ENCODE results near the gene SLC29A4. TPM values are rescaled to one million over a fixed set of nuclear protein-coding genes. Genes with fewer than 3 reads are reported as not detected.
A peak's percentile ranks its signal among the peaks of the same experiment; 100 is the strongest.
"Not testable (repeated sequence)": the region's sequence is repeated elsewhere in the genome, so short reads cannot be mapped to it uniquely, and the experiment has no call there.

SLC29A4 gene
- total RNA-seq, 8 experiments from 2014 or later: 0.81 to 24.9 (median 13.1) TPM

- 60 to 67% methylated on average over 1 to 3 of the region's 10 CpGs; no CpG with 5 or more reads in 8 of the 10 experiments for WGBS, 10 experiments
- Histone ChIP-seq H3K27ac (peak overlapping the region; percentile 59 to 83), H3K4me1 (replicated peaks in 1 of 2) (peaks cover 25 to 33% of the 10 kb centered on the region in 2 donors)
- peak in 5 of 8 experiments; percentile 4 to 18 (median 14) for ATAC-seq (replicated peaks in 6 of 8)
- in situ Hi-C loops (cut with MboI; ENCODE audit: low pct_unique_long_range_greater_than_20kb in 2 of 9, low sequenced_read_pairs in 9 of 9, unreplicated experiment in 9 of 9); H3K4me3 ChIP-seq: not testable (repeated sequence)
These were observed 19.7 kb upstream of the SLC29A4 start for GRCh38 chr7:5263066-5263465.

GRCh38 chr7:5265320-5266190 is 17.2 kb upstream of the SLC29A4 start:
- Histone ChIP-seq H3K4me1 (replicated peaks in 1 of 2) (peaks cover 25 to 33% of the 10 kb centered on the region in 2 donors), H3K4me3 (no peak overlapping the region)
- peak in 7 of 8 experiments; percentile 27 to 70 (median 66) for ATAC-seq (replicated peaks in 6 of 8)

GRCh38 chr7:5266191-5267028 is 16.3 kb upstream of the SLC29A4 start:
- Histone ChIP-seq H3K4me3 (no peak overlapping the region), H3K27ac (peak overlapping the region; percentile 88 to 97), H3K4me1 (replicated peaks in 1 of 2) (peaks cover 25 to 33% of the 10 kb centered on the region in 2 donors)
- in situ Hi-C loops (cut with MboI; ENCODE audit: low pct_unique_long_range_greater_than_20kb in 2 of 9, low sequenced_read_pairs in 9 of 9, unreplicated experiment in 9 of 9): no loop called here
- ATAC-seq (replicated peaks in 6 of 8): peak in 5 of 8 experiments; percentile 90 to 94 (median 92)
- WGBS, 10 experiments: 12 to 100% (median 60%) methylated on average over 1 to 6 of the region's 20 CpGs; no CpG with 5 or more reads in 2 of the 10 experiments

More at GRCh38 chr7:5265320-5266190, 17.2 kb upstream of the SLC29A4 start:
- in situ Hi-C loops (cut with MboI; ENCODE audit: low pct_unique_long_range_greater_than_20kb in 2 of 9, low sequenced_read_pairs in 9 of 9, unreplicated experiment in 9 of 9): no loop called here
- WGBS, 10 experiments: 40 to 80% (median 68%) methylated on average over 1 to 6 of the region's 19 CpGs; no CpG with 5 or more reads in 6 of the 10 experiments
- H3K27ac ChIP-seq: peak overlapping the region; percentile 88 to 97

- ATAC-seq (replicated peaks in 6 of 8); H3K4me3 ChIP-seq; in situ Hi-C loops (cut with MboI; ENCODE audit: low pct_unique_long_range_greater_than_20kb in 2 of 9, low sequenced_read_pairs in 9 of 9, unreplicated experiment in 9 of 9); H3K27ac ChIP-seq: not testable (repeated sequence)
- 60 to 100% (median 100%) methylated on average over 1 to 7 of the region's 8 CpGs; no CpG with 5 or more reads in 5 of the 10 experiments for WGBS, 10 experiments
- H3K4me1 ChIP-seq (replicated peaks in 1 of 2): peaks cover 20 to 28% of the 10 kb centered on the region in 2 donors
These were observed 14.9 kb upstream of the SLC29A4 start for GRCh38 chr7:5267829-5268228.

- H3K4me3 ChIP-seq; H3K27ac ChIP-seq; in situ Hi-C loops (cut with MboI; ENCODE audit: low pct_unique_long_range_greater_than_20kb in 2 of 9, low sequenced_read_pairs in 9 of 9, unreplicated experiment in 9 of 9): not testable (repeated sequence)
- H3K4me1 ChIP-seq (replicated peaks in 1 of 2): peaks cover 13 to 17% of the 10 kb centered on the region in 2 donors
- 60 to 92% (median 79%) methylated on average over 1 to 6 of the region's 12 CpGs; no CpG with 5 or more reads in 6 of the 10 experiments for WGBS, 10 experiments
- ATAC-seq (replicated peaks in 6 of 8): peak in 2 of 8 experiments; percentile 14 to 47
These were observed 12.6 kb upstream of the SLC29A4 start for GRCh38 chr7:5269992-5270657.

- 100% methylated on average over 1 of the region's 6 CpGs; no CpG with 5 or more reads in 8 of the 10 experiments for WGBS, 10 experiments
These were observed 12.0 kb upstream of the SLC29A4 start for GRCh38 chr7:5270788-5271187.

GRCh38 chr7:5273831-5274405 is 8.8 kb upstream of the SLC29A4 start:
- H3K27ac ChIP-seq, H3K4me3 ChIP-seq: not testable (repeated sequence)
- WGBS, 10 experiments: 4 to 100% (median 83%) methylated on average over 2 to 8 of the region's 18 CpGs; no CpG with 5 or more reads in 5 of the 10 experiments

More at GRCh38 chr7:5270788-5271187, 12.0 kb upstream of the SLC29A4 start:
- Histone ChIP-seq H3K4me1 (replicated peaks in 1 of 2) (peaks cover 8 to 11% of the 10 kb centered on the region in 2 donors), H3K27ac (no peak overlapping the region), H3K4me3 (no peak overlapping the region)
- in situ Hi-C loops (cut with MboI; ENCODE audit: low pct_unique_long_range_greater_than_20kb in 2 of 9, low sequenced_read_pairs in 9 of 9, unreplicated experiment in 9 of 9): no loop called here
- no peak for ATAC-seq (replicated peaks in 6 of 8)

GRCh38 chr7:5274441-5274840 is 8.3 kb upstream of the SLC29A4 start:
- Histone ChIP-seq H3K4me3 (no peak overlapping the region), H3K27ac (no peak overlapping the region), H3K4me1 (replicated peaks in 1 of 2) (no peaks in the 10 kb centered on the region)
- WGBS, 10 experiments: 80 to 93% (median 88%) methylated on average over 2 to 3 of the region's 7 CpGs; no CpG with 5 or more reads in 7 of the 10 experiments
- ATAC-seq (replicated peaks in 6 of 8): no peak
- in situ Hi-C loops (cut with MboI; ENCODE audit: low pct_unique_long_range_greater_than_20kb in 2 of 9, low sequenced_read_pairs in 9 of 9, unreplicated experiment in 9 of 9): no loop called here

More at GRCh38 chr7:5273831-5274405, 8.8 kb upstream of the SLC29A4 start:
- in situ Hi-C loops (cut with MboI; ENCODE audit: low pct_unique_long_range_greater_than_20kb in 2 of 9, low sequenced_read_pairs in 9 of 9, unreplicated experiment in 9 of 9); H3K4me1 ChIP-seq (replicated peaks in 1 of 2): not testable (repeated sequence)
- peak in 1 of 8 experiments; percentile 51 for ATAC-seq (replicated peaks in 6 of 8)

- H3K4me1 ChIP-seq (replicated peaks in 1 of 2); in situ Hi-C loops (cut with MboI; ENCODE audit: low pct_unique_long_range_greater_than_20kb in 2 of 9, low sequenced_read_pairs in 9 of 9, unreplicated experiment in 9 of 9); H3K27ac ChIP-seq; H3K4me3 ChIP-seq: not testable (repeated sequence)
- WGBS, 10 experiments: 100% methylated on average over 2 of the region's 11 CpGs; no CpG with 5 or more reads in 9 of the 10 experiments
- ATAC-seq (replicated peaks in 6 of 8): peak in 5 of 8 experiments; percentile 21 to 91 (median 71)
These were observed 7.7 kb upstream of the SLC29A4 start for GRCh38 chr7:5274985-5275431.

- H3K4me3 ChIP-seq; H3K4me1 ChIP-seq (replicated peaks in 1 of 2); H3K27ac ChIP-seq; in situ Hi-C loops (cut with MboI; ENCODE audit: low pct_unique_long_range_greater_than_20kb in 2 of 9, low sequenced_read_pairs in 9 of 9, unreplicated experiment in 9 of 9): not testable (repeated sequence)
- 0% methylated on average over 2 of the region's 10 CpGs; no CpG with 5 or more reads in 9 of the 10 experiments for WGBS, 10 experiments
- peak in 6 of 8 experiments; percentile 21 to 82 (median 68) for ATAC-seq (replicated peaks in 6 of 8)
These were observed 7.2 kb upstream of the SLC29A4 start for GRCh38 chr7:5275510-5275909.

GRCh38 chr7:5276123-5276522 is 6.6 kb upstream of the SLC29A4 start:
- ATAC-seq (replicated peaks in 6 of 8); H3K27ac ChIP-seq; H3K4me3 ChIP-seq; H3K4me1 ChIP-seq (replicated peaks in 1 of 2); in situ Hi-C loops (cut with MboI; ENCODE audit: low pct_unique_long_range_greater_than_20kb in 2 of 9, low sequenced_read_pairs in 9 of 9, unreplicated experiment in 9 of 9): not testable (repeated sequence)
- 80 to 100% (median 91%) methylated on average over 1 to 11 of the region's 14 CpGs; no CpG with 5 or more reads in 5 of the 10 experiments for WGBS, 10 experiments

- no peak overlapping the region for H3K4me3 ChIP-seq
- no peak for ATAC-seq (replicated peaks in 6 of 8)
- 36 to 100% (median 78%) methylated on average over 1 to 9 of the region's 15 CpGs; no CpG with 5 or more reads in 3 of the 10 experiments for WGBS, 10 experiments
- in situ Hi-C loops (cut with MboI; ENCODE audit: low pct_unique_long_range_greater_than_20kb in 2 of 9, low sequenced_read_pairs in 9 of 9, unreplicated experiment in 9 of 9): no loop called here
- no peaks in the 10 kb centered on the region for H3K4me1 ChIP-seq (replicated peaks in 1 of 2)
- H3K27ac ChIP-seq: no peak overlapping the region
These were observed 6.1 kb upstream of the SLC29A4 start for GRCh38 chr7:5276611-5277010.

Measured in motor neuron (in vitro differentiated cells).